GM12874 (cell line): Measurements from ENCODE around the gene SYT17.

ENCODE experiments used
- CTCF ChIP-seq: IDR thresholded peaks from 2 replicates; pipeline ENCODE4 v1.5.1; 2011; ENCODE audit warnings: low read depth, mild to moderate bottlenecking, control low read depth, low read length, moderate library complexity; ENCODE audit not compliant: insufficient read depth

Gene SYT17

GRCh38 chr16:19151310-19151709 lies 16.7 kb upstream of the SYT17 start:
- TF ChIP-seq CTCF: no peak

- no peak for TF ChIP-seq CTCF
These were observed 16.0 kb upstream of the SYT17 start for GRCh38 chr16:19152042-19152441.

DNA sequence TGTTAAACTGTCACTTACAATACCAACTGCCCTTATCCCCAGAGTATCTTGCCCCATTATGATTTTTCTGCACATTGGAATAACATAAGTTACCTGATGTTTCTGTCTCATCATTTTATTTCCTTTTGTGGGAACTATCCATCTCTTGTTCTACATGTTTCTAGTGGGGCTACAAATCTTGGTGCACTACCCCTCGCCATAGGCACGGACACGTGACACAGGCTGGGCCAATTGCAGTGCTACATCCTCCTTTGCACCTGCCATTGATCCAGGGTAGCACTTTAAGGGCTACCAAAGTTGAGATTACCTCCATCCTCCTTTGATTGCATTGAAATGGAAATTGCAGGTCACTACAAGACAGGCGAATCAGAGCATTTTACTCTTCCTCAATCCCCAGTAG lies 14.2 kb upstream of the SYT17 start:
- no peak for TF ChIP-seq CTCF

GRCh38 chr16:19162085-19162484 lies 6.0 kb upstream of the SYT17 start:
- no peak for TF ChIP-seq CTCF

- TF ChIP-seq CTCF: no peak
These were observed 4.8 kb upstream of the SYT17 start for GRCh38 chr16:19163215-19163614.

DNA sequence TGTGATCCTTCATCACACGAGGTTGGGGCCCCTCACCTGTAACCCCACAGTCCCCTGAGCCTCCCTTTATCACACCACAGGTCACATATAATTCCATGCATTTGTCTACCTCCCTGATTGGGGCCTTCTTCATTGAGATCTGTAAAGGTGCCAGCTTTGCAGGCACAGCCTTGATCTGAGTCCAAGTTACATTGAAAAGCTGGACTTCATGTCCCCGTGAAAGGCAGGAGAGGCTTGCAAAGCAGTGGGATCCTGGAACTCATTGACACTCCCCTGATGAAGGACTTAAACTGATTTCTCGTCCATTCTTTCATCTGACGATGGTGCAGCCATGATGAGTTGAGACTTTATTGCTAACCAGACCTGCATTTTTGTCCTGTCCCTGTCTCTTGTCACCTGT lies 3.8 kb upstream of the SYT17 start:
- TF ChIP-seq CTCF: no peak

DNA sequence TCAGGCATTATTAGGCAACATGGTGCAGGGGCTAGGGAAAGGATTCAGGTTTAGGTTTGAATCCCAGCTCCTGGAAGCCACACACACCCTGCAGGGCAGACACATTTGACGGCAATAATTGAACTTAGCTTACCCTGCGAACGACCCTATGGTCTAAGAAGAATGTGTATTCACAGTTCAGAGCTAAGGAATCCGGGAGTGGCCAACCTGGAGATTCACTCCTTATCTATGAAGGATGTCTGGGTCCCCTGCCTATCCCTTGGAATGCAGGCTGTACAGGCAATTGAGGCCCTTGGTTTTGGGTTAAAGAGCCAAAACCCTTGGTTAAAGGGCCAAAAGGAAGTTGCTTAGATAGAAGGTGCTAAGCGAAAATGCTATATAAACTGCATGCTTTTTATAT lies 2.9 kb upstream of the SYT17 start:
- no peak for TF ChIP-seq CTCF

- TF ChIP-seq CTCF: no peak
These were observed 1.5 kb upstream of the SYT17 start for GRCh38 chr16:19166500-19166899.
